BE2C (cell line): ENCODE results near the gene ATRN.

Source experiments
- DNase-seq: peaks from one replicate; pipeline ENCODE4 v3.0.0-alpha.2; 2020
- H3K27me3 ChIP-seq: fragments of 250-450 bp; sonication (Bioruptor Pico); 2 replicates; pipeline ENCODE4 v1.5.1; 2020; ENCODE audit warnings: mild to moderate bottlenecking
- H3K36me3 ChIP-seq: fragments of 250-450 bp; sonication (Bioruptor Pico); 2 replicates; pipeline ENCODE4 v1.5.1; 2020; ENCODE audit warnings: mild to moderate bottlenecking
- H3K4me1 ChIP-seq: fragments of 250-450 bp; sonication (Bioruptor Pico); 2 replicates; pipeline ENCODE4 v1.5.1; 2020
- H3K4me3 ChIP-seq: 2 replicates; pipeline ENCODE4 v1.5.1; 2011; ENCODE audit warnings: low read depth, low read length
- H3K9me3 ChIP-seq: fragments of 250-450 bp; sonication (Bioruptor Pico); 2 replicates; pipeline ENCODE4 v1.5.1; 2020
- CTCF ChIP-seq: IDR thresholded peaks from 2 replicates; pipeline ENCODE4 v1.5.1; 2012; ENCODE audit warnings: mild to moderate bottlenecking, low read depth, low read length

The ATRN gene

GRCh38 chr20:3658716-3659491 lies 188.1 kb downstream of the ATRN start:
- no peak for DNase-seq
- Histone ChIP-seq H3K9me3 (no peaks in the 10 kb centered on the region), H3K4me3 (no peak overlapping the region), H3K36me3 (no peaks in the 10 kb centered on the region), H3K27me3 (peaks cover 22% of the 10 kb centered on the region), H3K4me1 (no peaks in the 10 kb centered on the region; the same call in 1 of the 2 replicates)
- no peak for TF ChIP-seq CTCF

- no peaks in the 10 kb centered on the region for H3K36me3 ChIP-seq
- H3K27me3 ChIP-seq: peaks cover 22% of the 10 kb centered on the region
- H3K9me3 ChIP-seq: no peaks in the 10 kb centered on the region
- H3K4me3 ChIP-seq: no peak overlapping the region
- no peak for DNase-seq
- no peaks in the 10 kb centered on the region; the same call in 1 of the 2 replicates for H3K4me1 ChIP-seq
- 0 out of 2 replicates have a peak, but pooled peaks have one; percentile 6 for TF ChIP-seq CTCF
Measured at GRCh38 chr20:3659492-3660261, 188.9 kb downstream of the ATRN start.

GRCh38 chr20:3660262-3661059 lies 189.6 kb downstream of the ATRN start:
- no peaks in the 10 kb centered on the region for H3K9me3 ChIP-seq
- H3K4me1 ChIP-seq: no peaks in the 10 kb centered on the region
- TF ChIP-seq CTCF: no peak
- no peak overlapping the region for H3K4me3 ChIP-seq
- H3K27me3 ChIP-seq: peaks cover 22% of the 10 kb centered on the region
- no peak for DNase-seq
- no peaks in the 10 kb centered on the region for H3K36me3 ChIP-seq

- TF ChIP-seq CTCF: no peak
- no peaks in the 10 kb centered on the region for H3K36me3 ChIP-seq
- H3K9me3 ChIP-seq: no peaks in the 10 kb centered on the region
- H3K4me3 ChIP-seq: no peak overlapping the region
- no peak for DNase-seq
- H3K27me3 ChIP-seq: peaks cover 22% of the 10 kb centered on the region
- no peaks in the 10 kb centered on the region; the same call in 1 of the 2 replicates for H3K4me1 ChIP-seq
Measured at GRCh38 chr20:3661060-3661813, 190.4 kb downstream of the ATRN start.

- Histone ChIP-seq H3K4me3 (no peak overlapping the region), H3K27me3 (peaks cover 22% of the 10 kb centered on the region), H3K36me3 (no peaks in the 10 kb centered on the region), H3K4me1 (no peaks in the 10 kb centered on the region; the same call in 1 of the 2 replicates), H3K9me3 (no peaks in the 10 kb centered on the region)
- TF ChIP-seq CTCF: no peak
- no peak for DNase-seq
Measured at GRCh38 chr20:3661814-3662665, 191.2 kb downstream of the ATRN start.
